ENCODE results near the gene ZNF335.

The ZNF335 gene

GRCh38 chr20:45974896-45975565 lies 3.0 kb upstream of the ZNF335 start:
- in situ Hi-C loops (cut with MboI; ENCODE audit: low pct_unique_long_range_greater_than_20kb, low sequenced_read_pairs): no loop called here
- DNase-seq: no peak

DNA sequence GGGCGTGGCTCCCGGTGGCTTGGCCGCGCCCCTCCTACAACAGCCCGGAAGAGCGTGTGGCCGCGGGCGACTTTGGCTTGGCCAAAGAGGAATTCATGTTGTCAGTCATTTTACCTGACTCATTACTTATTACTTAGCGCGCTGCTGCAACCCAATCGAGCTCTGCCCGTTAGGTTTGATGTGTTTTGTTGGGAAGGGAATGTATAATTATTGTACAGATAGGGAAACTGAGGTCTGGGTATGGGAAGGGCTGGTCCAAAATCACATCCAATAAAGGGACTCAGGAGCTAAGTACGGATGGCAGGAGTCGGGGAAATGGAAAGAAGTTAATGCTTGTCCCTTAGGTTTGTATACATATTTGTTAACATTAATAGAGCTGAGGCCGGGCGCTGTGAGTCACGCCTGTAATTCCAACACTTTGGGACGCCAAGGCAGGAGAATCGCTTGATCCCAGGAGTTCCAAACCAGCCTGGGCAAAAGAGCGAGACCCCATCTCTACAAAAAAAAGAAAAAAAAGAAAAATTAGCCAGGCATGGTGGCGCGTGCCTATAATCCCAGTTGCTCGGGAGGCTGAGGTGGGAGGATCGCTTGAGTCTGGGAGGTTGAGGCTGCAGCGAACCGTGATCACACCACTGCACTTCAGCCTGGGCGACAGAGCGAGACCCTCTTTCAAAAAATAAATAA lies 639 bp upstream of the ZNF335 start:
- DNase-seq: no peak
- in situ Hi-C loops (cut with MboI; ENCODE audit: low pct_unique_long_range_greater_than_20kb, low sequenced_read_pairs): no loop called here

- in situ Hi-C loops (cut with MboI; ENCODE audit: low pct_unique_long_range_greater_than_20kb, low sequenced_read_pairs): no loop called here
- no peak for DNase-seq
These were observed 653 bp downstream of the ZNF335 start for GRCh38 chr20:45971425-45971674.

GRCh38 chr20:45970646-45971424 lies 1.2 kb downstream of the ZNF335 start:
- no peak for DNase-seq
- in situ Hi-C loops (cut with MboI; ENCODE audit: low pct_unique_long_range_greater_than_20kb, low sequenced_read_pairs): no loop called here

DNA sequence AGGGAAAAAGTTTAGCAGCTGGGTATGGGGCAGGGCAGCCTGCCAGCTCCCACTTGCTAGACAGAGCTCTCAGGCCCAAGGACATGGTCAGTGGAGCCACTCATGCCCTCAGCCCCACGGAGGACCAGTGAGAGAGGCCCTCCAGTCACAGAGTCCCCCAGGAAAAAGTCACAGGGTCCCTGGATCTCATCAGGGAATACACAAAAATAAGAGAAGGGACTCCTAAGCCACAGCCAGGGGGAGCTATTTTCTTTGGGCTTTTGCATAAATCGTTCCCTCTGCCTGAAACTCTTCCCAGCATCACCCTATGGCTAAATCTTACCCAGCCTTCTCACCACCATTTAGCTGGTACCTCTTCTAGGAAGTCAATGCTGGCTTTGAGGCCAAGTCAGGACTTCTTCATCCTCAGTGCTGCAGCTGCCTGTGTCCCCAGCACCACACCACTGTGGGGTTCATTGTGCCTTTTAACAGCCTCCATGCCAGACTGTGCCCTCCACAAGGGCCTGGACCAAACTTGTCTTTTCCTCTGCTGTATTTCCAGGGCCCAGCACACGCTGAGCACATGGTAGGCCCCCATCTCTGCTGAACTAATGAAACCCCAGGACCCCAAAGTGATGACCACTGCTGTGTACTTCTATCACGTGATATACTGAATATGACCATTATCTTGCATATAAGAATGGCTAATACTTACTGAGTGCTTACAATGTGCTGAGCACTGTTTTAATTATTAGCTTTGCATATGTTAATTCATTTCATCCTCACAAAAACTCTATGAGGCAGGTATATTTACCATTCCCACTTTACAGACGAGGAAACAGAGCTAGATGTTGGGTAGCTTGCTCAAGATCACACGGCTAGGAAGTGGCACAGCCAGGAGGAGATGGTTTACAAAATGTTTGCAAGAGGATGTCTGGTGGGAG lies 2.0 kb downstream of the ZNF335 start:
- DNase-seq: peak; percentile 74
- in situ Hi-C loops (cut with MboI; ENCODE audit: low pct_unique_long_range_greater_than_20kb, low sequenced_read_pairs): no loop called here

GRCh38 chr20:45968801-45969711 lies 2.9 kb downstream of the ZNF335 start:
- DNase-seq: no peak
- in situ Hi-C loops (cut with MboI; ENCODE audit: low pct_unique_long_range_greater_than_20kb, low sequenced_read_pairs): no loop called here

GRCh38 chr20:45968081-45968671 lies 3.8 kb downstream of the ZNF335 start:
- in situ Hi-C loops (cut with MboI; ENCODE audit: low pct_unique_long_range_greater_than_20kb, low sequenced_read_pairs): no loop called here
- no peak for DNase-seq

- no peak for DNase-seq
- in situ Hi-C loops (cut with MboI; ENCODE audit: low pct_unique_long_range_greater_than_20kb, low sequenced_read_pairs): no loop called here
These were observed 4.4 kb downstream of the ZNF335 start for GRCh38 chr20:45967551-45968080.

GRCh38 chr20:45965169-45966002 lies 6.6 kb downstream of the ZNF335 start:
- no peak for DNase-seq
- in situ Hi-C loops (cut with MboI; ENCODE audit: low pct_unique_long_range_greater_than_20kb, low sequenced_read_pairs): no loop called here

GRCh38 chr20:45964006-45964400 lies 8.0 kb downstream of the ZNF335 start:
- DNase-seq: no peak
- in situ Hi-C loops (cut with MboI; ENCODE audit: low pct_unique_long_range_greater_than_20kb, low sequenced_read_pairs): no loop called here

- peak; percentile 62 for DNase-seq
- in situ Hi-C loops (cut with MboI; ENCODE audit: low pct_unique_long_range_greater_than_20kb, low sequenced_read_pairs): no loop called here
These were observed 8.7 kb downstream of the ZNF335 start for GRCh38 chr20:45963059-45964005.

- DNase-seq: no peak
- in situ Hi-C loops (cut with MboI; ENCODE audit: low pct_unique_long_range_greater_than_20kb, low sequenced_read_pairs): no loop called here
These were observed 9.8 kb downstream of the ZNF335 start for GRCh38 chr20:45962031-45962755.

GRCh38 chr20:45959956-45960630 lies 11.9 kb downstream of the ZNF335 start:
- no peak for DNase-seq
- in situ Hi-C loops (cut with MboI; ENCODE audit: low pct_unique_long_range_greater_than_20kb, low sequenced_read_pairs): loop anchor here (10.0 kb wide), 1 partner anchor 135 kb away; the partner anchor contains the start of gene TNNC2

GRCh38 chr20:45959126-45959525 lies 12.9 kb downstream of the ZNF335 start:
- no peak for DNase-seq
- in situ Hi-C loops (cut with MboI; ENCODE audit: low pct_unique_long_range_greater_than_20kb, low sequenced_read_pairs): loop anchor here (10.0 kb wide), 1 partner anchor 134 kb away; the partner anchor contains the start of gene TNNC2

DNA sequence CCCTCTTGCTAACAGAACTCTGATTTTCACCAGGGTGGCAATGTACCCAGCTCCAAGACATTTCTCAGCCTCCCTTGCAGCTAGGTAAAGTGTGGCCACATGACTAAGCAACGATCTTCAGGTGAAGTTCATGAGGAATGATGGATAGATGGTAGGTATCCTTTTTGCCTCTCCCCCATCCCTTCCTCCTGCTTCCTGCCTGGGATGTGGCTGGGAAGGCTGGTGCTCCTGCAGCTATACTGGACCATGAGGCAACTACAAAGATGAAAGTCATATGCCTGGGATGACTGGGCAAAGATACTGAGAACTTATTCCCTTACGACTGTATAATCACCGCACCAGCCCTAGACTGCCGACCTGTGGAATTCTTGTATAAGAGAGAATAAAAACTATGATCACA lies 13.4 kb downstream of the ZNF335 start:
- DNase-seq: no peak
- in situ Hi-C loops (cut with MboI; ENCODE audit: low pct_unique_long_range_greater_than_20kb, low sequenced_read_pairs): loop anchor here (10.0 kb wide), 1 partner anchor 134 kb away; the partner anchor contains the start of gene TNNC2

Measured in KBM-7 (cell line).